Endothelial cell of umbilical vein (primary cell): ENCODE measurements around the gene GALNT9.
"Not testable (repeated sequence)": the region's sequence is repeated elsewhere in the genome, so short reads cannot be mapped to it uniquely, and the experiment has no call there.

Source experiments
- CTCF ChIP-seq, 2 donors: IDR thresholded peaks; 1 replicate in 1 of 2; 2 replicates in 1 of 2; pipeline ENCODE4 v1.5.1; 2011; ENCODE audit warnings: low read length in 2 of 2, mild to moderate bottlenecking in 2 of 2, moderate library complexity in 2 of 2, control low read depth in 1 of 2, inconsistent platforms in 1 of 2, low read depth in 1 of 2; ENCODE audit not compliant: insufficient read depth in 1 of 2; ENCODE audit errors: extremely low read depth in 1 of 2
- EZH2 ChIP-seq: IDR thresholded peaks from 2 replicates; pipeline ENCODE4 v1.6.1; 2012; ENCODE audit warnings: borderline replicate concordance, low read depth, mild to moderate bottlenecking, moderate library complexity, low read length, inconsistent platforms; ENCODE audit not compliant: severe bottlenecking
- MAX ChIP-seq: IDR thresholded peaks from 2 replicates; pipeline ENCODE4 v1.6.1; 2011; ENCODE audit not compliant: insufficient read depth, insufficient read length
- POLR2AphosphoS5 ChIP-seq: IDR thresholded peaks from 2 replicates; pipeline ENCODE4 v1.6.1; 2012; ENCODE audit warnings: low read depth, mild to moderate bottlenecking, control low read depth, low read length, moderate library complexity; ENCODE audit not compliant: insufficient read depth

- TF ChIP-seq MAX; CTCF (IDR thresholded peaks at IDR 0.05; ENCODE audit: extremely low read depth in 1 of 2, insufficient read depth in 1 of 2, low read depth in 1 of 2, low read length in 2 of 2); EZH2; POLR2AphosphoS5: not testable (repeated sequence)
Observed at GRCh38 chr12:132243171-132243570, 86.2 kb downstream of the GALNT9 start.
